HCEC 1CT (cell line): ENCODE results near the gene TCEAL1.
A peak's percentile ranks its signal among the peaks of the same experiment; 100 is the strongest.
"Not testable (repeated sequence)": the region's sequence is repeated elsewhere in the genome, so short reads cannot be mapped to it uniquely, and the experiment has no call there.

Source experiments
- DNase-seq: peaks from one replicate; pipeline ENCODE4 v3.0.0-alpha.2; 2017

The TCEAL1 gene, protein sequence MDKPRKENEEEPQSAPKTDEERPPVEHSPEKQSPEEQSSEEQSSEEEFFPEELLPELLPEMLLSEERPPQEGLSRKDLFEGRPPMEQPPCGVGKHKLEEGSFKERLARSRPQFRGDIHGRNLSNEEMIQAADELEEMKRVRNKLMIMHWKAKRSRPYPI

DNA sequence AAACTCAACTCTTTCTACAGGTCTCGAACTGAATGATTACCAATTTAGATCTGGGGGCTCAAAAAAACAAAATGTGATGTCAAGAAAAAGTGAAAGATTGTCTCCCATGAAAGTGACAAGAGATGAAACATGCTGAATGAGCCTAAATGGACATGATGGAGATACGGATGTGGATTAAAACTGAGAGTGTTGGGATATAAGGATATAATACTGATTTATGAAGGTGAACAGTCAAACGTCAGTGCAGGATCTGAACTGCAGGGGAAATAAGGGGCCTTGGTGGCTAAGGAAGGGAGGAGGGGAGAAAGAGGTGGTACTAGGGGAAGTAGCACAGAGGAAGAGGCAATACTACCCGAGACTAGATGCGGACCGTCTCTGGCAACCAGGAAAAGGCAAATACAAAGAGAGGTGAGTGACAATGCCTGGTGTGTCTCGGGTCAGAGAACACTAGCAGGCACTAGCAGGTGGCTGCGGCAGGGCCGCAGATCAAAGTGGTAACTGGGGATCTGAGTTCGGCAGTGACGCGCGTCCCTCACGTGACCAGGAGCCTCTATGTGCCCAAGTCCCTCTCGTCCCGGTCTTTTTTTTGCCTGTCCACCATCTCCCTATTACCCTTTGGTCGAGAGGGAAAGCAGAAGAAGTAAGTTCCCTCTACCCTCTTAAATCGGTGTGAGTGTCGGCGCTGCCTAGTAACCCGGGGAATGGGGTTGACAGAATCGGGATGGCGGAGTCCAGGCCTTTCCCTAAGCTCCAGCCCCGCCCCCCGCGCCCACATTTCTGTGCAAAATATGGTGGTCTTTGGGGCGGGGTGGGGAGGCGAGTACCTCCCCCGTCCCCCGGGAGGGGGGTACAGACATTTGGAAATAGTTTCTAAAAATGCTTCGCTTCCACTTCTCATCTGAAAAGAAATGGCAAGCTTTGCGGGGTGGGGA is at the start of gene TCEAL1:
TSS of gene TCEAL1 (plus strand) at position 590 of the 932 bp plus-strand sequence. CDS start 942 bp downstream, outside the sequence.
- DNase-seq: peak; percentile 11

DNA sequence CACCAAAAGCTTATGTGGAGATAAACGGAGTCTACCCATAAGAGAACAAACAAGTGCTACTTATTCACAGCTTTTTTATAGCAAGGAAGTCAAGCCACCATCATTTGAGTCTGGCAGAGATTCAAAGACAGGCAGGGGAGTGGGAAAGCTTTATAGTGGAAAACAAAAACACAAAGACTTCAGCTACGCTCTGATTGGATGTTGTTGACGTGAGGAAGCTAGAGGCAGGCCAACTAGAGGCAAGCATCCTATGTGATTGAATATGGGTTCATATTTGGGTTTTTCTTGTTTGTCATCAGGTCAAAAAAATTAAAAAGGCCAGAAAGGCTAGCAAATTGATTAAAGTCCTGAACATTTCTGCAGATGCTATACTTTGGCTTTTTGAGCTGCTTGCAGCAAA is 44.2 kb upstream of the TCEAL1 start:
- DNase-seq: no peak

DNA sequence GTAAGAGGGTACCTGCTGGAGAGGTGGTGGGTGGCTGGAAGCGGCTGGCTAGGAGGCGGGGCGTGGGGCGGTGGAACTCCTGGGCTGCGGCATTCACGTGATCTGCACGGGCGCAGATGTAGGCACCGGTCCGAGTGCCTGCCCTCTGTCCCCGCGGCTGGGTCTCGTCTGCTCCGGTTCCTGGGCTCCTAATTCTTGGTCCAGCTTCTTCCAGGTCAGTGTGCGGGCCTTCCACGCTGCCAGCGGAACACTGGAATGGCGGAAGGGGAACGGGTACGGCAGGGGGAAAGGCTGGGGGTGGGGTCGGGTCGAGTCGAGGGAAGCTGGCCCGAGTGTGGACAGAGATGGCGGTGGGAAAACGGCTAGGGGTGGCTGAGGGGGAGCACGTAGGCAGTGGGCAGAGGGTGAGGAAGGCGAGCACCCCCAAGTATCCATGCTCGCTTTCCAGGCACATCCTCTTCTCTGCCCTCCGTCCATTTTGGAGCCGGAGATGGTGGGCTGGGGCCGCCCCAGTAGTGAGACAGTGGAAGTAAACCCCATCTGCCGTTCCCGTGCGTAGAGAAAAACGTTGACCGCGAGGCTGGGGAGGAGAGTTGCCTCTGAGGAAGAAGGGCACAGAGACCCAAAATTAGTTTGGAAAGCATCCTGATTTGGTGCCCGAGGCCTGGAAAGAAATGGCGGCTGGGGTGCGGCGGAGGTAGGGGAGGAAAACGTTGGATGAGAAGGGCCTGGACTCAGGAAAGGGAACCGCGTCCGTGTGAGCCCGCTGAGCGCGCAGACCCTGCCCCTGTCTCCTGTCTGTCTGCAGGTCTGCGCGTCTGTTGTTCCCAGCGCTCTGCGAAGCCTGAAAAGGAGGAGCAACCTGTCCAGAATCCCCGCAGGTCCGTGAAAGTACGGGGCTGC is 43.1 kb upstream of the TCEAL1 start, which contains the start of gene TCEAL4:
TSS of gene TCEAL4 (plus strand) at position 105 of the 903 bp plus-strand sequence. CDS start 1,161 bp downstream, outside the sequence.
- DNase-seq: peak; percentile 7

DNA sequence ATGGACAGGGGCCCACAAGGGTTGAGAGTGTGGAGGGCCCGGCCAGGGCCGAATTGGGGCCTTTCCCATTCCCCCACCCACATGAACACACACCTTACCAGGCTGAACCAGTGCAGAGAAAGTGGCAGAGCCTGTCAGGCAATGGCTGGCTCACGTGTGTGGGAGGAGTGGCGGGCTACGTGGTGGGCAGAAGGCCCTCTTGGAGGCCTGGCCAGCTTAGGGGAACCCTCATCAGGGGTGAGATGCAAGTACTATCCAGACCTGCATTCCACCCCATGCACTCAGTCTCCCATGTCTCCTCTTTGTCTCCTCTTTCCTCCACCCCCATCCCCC is 42.5 kb upstream of the TCEAL1 start:
- no peak for DNase-seq

DNA sequence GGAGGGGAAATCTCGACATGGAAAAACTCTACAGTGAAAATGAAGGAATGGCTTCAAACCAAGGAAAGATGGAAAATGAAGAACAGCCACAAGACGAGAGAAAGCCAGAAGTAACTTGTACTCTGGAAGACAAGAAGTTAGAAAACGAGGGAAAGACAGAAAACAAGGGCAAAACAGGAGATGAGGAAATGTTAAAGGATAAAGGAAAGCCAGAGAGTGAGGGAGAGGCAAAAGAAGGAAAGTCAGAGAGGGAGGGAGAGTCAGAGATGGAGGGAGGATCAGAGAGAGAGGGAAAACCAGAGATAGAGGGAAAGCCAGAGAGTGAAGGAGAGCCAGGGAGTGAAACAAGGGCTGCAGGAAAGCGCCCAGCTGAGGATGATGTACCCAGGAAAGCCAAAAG is 42.1 kb upstream of the TCEAL1 start:
- no peak for DNase-seq

DNA sequence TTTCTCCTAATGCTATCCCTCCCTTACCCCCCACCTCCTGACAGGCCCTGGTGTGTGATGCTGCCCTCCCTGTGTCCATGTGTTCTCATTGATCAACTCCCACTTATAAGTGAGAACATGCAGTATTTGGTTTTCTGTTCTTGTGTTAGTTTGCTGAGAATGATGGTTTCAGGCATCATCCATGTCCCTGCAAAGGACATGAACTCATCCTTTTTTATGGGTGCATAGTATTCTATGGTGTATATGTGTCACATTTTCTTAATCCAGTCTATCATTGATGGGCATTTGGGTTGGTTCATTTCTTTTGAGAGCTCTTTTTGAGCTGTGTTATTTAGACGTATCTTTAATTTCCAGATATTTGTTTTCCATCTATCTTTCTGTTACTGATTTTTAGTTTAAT is 36.5 kb upstream of the TCEAL1 start:
- not testable (repeated sequence) for DNase-seq

DNA sequence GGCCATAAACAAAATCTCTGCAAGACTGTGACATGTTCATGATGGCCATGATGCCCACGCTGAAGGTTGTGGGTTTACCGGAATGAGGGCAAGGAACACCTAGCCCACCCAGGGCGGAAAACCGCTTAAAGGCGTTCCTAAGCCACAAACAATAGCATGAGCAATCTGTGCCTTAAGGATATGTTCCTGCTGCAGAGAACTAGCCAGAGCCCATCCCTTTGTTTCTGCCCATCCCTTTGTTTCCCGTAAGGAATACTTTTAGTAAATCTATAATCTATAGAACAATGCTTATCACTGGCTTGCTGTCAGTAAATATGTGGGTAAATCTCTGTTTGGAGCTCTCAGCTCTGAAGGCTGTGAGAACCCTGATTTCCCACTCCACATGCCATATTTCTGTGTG is 33.6 kb upstream of the TCEAL1 start:
- not testable (repeated sequence) for DNase-seq

DNA sequence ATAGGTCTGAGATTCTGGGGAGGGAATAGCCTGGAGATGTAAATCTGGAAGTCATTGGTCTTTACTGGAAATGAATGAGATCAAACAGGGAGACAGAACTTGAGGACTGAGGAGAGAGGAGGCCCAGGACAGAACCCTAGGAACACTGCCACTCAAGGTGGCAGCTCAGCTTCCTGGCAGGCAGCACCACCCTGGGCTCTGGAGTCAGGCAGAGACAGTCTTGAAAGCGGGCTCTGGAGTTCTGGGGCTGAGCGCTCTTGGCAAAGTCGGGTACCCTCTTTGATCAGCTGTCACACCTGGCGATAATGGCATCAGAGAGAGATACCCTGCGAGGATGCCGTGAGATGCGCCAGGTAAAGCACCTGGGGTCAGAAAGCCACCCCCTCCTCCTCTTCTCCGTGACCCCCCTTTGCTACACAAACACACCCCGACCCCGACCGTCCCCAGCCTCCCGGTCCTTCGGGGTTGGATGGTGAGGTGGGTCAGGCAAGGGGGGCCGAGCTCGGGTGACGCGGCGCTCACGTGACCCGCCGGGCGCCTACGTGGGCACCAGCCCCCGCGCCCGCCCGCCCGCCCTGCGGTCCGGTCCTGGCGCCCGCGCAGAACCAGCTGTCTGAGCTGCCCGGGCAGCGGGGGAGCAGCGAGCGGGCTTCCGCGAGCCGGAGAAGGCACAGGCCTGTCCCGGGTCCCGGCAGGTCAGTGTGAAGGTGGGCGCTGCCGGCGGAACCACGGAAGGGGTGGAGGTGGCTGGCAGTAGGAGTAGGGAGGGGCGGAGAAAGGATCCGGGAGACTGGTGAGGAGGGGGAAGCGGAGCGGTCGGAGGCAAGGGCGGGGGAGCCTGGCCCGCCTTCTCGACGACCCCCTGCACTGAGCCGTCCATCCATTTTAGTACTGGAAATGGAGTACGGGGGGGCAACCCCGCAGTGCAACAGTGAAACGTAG is 21.1 kb upstream of the TCEAL1 start, which contains the start of gene TCEAL3:
TSS of gene TCEAL3 (plus strand) at position 600 of the 942 bp plus-strand sequence. CDS start 1,102 bp downstream, outside the sequence.
- DNase-seq: peak; percentile 18

DNA sequence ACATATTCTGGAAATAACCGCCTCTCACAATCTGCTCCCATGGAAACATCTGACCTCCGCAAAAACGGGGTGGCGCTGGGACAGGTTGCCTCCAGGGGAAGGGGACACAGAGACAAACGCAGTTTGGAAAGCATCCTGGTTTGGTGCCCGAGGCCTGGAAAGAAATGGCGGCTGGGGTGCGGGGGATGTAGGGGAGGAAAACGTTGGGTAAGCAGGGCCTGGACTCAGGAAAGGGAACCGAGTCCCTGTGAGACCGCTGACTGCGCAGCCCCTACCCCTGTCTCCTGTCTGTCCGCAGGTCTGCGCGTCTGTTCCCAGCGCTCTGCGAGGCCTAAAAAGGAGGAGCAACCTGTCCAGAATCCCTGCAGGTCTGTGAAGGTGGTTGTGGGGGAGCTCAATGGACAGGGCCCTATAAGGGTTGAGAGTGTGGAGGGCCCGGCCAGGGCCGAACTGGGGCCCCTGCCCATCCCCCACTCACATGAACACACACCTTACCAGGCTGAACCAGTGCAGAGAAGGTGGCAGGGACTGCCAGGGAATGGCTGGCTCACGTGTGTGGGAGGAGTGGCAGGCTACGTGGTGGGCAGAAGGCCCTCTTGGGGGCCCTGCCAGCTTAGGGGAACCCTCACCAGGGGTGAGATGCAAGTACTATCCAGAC is 20.3 kb upstream of the TCEAL1 start:
- DNase-seq: no peak

DNA sequence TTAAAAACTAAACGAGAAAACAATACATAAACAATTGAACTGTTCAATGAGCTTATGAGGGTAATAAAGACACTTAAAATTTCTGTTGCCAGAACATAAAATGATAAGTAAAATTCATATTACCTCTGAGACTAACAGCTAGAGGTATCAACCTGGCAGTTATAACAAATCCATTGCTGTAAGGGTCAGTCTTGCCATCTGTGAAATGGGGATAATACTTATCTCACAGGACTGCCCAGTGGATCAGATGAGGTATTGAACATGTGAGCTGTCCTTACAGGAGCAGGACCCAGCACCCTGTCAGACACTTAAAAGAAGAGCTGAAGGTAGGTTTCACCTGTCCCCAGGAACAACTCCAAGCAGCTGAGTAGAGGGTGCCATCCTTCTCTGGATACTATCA is 18.5 kb upstream of the TCEAL1 start:
- no peak for DNase-seq

DNA sequence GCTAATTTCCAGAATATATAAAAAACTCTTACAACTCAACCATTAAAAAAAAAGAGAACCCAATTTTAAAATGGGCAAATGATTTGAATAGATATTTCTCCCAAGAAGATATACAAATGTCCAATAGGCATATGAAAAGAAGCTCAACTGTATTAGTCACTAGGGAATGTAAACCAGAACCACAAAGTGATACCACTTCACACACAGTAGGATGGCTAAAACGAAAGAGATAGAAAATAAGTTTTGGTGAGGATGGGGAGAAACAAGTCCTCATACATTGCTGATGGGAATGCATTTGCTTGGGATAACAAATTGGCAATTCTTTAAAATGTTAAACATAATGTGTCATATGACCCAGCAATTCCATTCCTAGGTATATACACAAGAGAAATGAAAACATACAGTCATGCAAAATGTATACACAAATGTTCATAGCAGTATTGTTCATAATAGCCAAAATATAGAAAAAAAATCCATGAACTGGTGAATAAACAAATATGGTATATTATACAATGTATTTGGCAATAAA is 15.3 kb upstream of the TCEAL1 start:
- peak; percentile 12 for DNase-seq

DNA sequence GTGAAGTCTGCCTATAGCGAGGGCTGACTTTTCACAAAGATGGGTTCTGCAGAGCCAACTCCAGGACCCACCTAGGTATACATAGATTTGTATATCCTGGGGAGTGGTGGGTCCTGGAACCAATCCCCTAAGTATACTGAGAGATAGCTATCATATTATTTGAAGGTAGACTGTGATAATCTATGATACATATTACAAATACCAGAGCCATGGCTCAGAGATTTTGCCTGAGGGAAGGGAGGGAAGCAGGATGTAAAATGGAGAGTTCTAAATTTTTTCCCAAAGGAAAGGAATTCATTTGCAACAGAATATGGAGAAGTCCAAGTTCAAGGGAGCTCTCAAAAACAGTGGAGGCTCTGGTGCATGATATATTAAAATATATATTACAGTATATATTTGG is 13.8 kb upstream of the TCEAL1 start:
- DNase-seq: peak; percentile 17

DNA sequence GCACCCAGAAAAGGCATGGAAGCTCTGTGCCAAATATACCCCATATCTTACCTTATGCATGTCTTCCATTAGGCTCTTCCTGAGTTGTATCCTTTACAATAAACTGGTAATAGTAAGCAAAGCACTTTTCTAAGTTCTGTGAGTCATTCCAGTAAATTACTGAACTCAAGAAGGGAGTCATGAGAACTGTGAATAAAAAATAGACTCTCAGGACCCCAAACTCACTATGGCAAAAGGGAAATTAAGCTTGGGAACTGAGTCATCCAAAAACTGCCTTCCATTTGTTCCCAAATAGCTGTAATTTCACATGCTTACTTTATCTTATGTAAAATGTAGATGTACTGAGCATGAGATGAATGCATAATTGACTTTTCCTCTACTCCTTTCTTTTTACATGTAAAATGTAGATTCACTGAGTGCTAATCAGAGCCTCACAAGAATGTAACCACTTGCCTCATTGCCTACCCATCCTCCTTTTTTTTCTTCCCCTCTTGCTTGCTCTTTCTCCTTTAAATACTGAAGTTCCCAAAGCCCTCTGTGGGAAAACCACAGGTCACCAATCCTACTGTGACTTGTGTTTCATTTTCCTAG is 12.9 kb upstream of the TCEAL1 start:
- DNase-seq: peak; percentile 1

DNA sequence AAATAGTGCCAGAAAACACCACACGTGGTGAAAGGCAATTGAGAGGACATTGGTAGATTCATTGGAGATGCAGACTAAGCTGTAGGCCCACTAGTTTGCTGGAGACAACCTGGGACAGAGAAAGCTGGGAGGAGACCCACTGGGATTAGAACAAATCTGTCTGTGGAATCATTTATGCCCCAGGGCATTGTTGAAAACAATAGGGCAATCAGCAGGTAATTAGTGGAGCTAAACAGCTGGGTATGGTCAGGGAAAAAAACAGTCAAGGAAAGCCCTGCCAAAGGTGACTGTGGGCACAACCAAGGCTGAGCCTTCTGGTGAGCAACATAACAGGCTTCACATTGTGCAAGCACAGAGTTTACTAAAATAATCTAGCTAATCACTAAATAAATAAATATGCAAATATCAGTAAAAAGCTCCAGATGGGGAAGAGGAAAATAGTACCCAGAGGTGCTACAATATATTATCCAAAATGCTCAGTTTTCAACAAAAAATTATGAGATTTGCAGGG is 12.0 kb upstream of the TCEAL1 start:
- DNase-seq: peak; percentile 3

DNA sequence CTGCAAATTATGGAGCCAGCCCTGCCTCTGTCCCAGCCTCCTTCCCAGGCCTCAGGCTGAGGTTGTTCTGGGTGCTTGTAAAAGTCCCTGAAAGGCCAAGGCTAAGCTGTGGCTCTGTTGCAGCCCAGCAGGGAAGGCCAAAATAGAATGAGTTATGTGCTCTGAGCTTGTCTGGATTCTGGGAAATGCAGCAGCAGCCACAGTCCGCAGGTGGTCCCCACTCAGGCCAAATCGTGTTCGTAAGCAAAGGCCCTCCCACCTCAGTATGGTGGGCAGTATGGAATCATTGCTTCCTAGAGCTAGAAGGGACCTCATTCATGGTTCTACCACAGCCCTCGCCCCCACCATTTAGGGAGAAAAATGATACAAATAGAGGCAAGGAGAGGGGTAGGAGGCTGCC is 4.7 kb upstream of the TCEAL1 start:
- DNase-seq: no peak

DNA sequence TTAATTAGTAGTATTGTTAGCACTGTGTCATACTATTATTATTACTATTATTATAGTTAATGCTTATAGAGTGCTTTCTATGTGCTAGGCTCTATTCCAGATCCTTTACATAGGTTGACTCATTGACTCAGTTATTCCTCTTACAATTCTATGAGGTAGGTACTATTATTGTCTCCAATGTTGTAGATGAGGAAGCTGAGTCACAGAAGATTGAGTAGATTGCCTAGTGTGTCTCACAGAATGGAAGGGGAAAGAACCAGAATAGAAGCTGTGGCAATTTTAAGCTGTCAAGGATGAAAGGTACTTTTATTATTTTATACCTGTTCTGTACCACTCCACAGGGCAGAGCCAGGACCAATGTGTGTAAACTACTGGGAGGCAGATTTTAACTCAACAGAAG is 1.9 kb upstream of the TCEAL1 start:
- peak; percentile 38 for DNase-seq

DNA sequence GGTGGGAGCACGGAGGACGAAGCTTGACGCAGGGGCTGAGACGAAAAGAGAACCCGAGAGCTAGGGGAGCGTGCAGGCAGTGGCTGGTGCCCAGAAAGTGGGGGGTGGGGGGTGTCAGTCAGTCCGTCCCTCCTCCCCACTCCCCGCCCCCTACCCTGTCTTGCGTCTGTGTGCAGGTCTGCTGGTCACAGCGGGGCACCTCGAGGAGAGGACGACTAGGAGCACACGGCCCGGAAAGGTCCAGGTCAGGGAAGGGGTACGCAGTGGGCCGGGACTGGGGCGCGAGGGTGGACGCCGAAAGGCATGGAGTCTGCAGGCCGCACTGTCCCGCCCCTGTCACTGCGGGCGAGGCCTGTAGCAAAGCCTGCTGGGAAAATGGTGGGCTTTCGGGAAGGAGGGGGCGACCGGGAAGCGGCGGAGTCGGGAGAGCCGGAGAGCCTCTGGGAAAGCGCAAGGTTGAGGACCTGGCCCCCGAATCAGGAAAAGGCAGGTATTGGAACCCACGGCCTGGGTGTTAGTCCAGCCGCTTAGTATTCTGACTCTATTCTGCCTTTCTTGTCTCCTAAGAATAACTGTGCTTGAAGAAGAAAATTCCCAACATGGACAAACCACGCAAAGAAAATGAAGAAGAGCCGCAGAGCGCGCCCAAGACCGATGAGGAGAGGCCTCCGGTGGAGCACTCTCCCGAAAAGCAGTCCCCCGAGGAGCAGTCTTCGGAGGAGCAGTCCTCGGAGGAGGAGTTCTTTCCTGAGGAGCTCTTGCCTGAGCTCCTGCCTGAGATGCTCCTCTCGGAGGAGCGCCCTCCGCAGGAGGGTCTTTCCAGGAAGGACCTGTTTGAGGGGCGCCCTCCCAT is 769 bp downstream of the TCEAL1 start:
- DNase-seq: peak; percentile 61

DNA sequence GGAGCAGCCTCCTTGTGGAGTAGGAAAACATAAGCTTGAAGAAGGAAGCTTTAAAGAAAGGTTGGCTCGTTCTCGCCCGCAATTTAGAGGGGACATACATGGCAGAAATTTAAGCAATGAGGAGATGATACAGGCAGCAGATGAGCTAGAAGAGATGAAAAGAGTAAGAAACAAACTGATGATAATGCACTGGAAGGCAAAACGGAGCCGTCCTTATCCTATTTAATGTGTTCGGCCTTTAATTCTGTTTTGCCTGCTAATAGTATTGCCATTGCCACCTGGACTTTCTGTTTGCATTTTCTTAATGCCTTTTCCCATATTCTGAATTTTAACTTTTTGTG is 1.4 kb downstream of the TCEAL1 start:
- no peak for DNase-seq

DNA sequence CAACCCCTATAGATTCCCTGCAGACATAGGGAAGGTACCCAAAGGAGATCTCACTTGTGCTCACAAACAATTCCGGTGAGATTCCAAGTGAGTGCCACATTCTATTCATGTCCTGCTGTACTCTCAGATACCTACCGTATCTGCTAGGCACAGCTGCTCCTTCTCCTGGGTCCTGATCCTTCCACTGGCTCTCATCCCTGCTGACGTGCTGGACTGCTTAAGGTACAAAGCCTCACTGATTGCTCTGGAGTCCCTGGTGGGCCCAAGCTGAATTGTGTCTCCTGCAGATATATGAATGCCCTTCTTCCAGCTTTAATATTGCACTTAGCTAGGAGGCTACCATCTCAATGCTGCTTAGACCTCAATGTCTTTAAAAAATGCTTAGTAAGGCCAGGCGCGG is 2.4 kb downstream of the TCEAL1 start:
- no peak for DNase-seq

DNA sequence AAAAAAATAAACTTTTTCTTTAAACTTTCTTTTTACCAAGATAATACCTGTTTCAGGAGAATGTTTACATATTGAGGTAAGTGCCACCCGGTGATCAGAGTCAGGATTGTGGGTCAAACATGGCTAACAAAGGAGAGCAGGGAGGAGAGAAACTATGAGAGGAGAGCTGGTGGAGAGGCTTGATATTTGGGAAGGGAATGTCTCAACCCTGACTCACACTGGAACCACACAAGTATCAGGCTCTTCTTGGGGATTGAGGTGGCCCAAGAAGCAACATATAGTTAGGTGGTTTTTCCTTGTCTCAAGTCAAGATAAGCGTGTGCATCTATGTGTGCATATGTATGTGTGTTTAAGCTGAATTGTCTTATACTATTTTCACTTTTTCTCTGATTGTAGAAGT is 6.7 kb downstream of the TCEAL1 start:
- DNase-seq: peak; percentile 28
